GM18502 (cell line): ENCODE results near the gene SGCA.

Experiments
- ATAC-seq: cut with Tn5 transposase; IDR thresholded peaks from one replicate; pipeline ENCODE4 v1.9.1; 2021; ENCODE audit warnings: mild to moderate bottlenecking; ENCODE audit not compliant: unreplicated experiment, poor library complexity

Gene SGCA

GRCh38 chr17:50133769-50134099 is 32.1 kb upstream of the SGCA start:
- no peak for ATAC-seq

DNA sequence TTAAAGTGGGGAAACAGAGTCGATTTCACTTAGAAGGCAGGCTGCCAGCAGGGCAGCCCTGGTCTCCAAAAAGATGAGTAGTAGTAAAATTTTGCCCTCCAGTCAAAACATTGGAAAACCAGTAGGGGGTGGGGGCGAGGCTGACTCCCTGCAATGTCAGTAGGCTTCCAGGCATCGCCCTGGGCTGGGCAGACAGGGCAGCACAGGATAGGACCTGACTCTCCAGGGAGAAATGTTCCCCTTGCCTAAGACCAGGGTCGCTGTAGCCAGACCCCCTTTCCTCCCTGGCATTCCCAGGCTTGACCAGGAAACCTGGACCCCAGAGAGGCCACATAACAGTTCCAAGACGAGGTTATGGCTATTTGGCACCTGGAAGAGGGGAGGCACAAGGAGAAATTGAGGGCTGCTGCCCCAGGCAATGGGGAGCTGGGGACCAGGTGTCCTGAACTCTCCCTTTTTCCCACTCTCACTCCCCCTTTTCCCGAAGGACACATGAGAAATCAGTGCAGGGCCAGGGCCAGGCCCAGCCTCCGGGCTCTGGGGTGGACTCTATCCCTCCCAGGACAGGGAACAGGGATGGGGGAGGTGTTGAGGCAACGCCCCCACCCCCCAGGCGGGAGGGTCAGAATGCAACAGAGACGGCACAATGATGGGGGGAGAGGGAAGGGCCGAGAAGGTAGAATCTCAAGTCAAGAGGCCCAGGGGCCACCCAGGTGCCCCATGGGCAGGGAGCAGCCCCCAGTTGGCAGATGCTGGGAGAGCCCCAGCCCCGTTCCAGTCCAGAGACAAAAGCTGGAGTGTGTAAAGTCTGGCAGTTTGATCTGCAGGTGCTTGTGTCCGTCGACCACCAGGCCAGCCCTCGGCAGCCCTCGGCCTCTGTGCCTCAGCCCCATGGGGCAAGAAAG is 31.3 kb upstream of the SGCA start:
- no peak for ATAC-seq

DNA sequence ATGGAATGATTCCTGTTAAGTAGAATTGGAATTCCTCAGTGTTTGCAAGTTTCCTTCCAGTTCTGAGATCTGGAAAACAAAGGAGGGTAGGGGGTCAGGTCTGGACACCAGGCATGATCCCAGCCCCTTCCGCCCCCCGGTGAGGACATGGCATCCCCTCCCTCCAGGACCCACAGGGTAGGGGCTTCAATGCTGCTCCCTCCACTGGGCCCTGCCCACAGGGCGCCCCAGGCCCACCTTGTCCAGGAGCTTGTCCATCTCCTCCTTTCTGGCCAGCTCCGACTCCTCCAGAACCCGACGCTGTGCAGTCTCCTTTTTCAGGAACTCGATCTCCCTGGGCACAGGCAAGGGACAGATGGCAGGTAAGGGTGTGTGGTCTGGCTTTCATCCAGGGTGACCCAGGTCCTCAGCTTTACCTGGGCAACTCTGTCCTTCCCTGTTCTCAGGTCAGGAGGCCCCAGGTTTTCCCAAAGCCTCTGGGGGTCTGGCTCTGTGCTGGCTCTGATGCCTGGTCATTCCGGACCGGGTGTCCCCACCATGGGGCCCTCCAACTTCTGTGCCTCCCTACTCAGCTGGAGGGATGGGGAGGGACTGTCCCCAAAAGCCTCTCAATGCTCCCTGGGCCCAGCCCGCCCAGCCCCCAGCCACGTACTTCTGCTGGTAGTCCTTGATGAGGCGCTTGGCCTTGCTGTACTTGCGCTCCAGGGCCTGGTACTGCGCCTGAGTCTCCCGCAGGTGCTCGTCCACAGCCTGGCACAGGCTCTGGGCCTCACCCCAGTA is 30.3 kb upstream of the SGCA start:
- ATAC-seq: no peak

DNA sequence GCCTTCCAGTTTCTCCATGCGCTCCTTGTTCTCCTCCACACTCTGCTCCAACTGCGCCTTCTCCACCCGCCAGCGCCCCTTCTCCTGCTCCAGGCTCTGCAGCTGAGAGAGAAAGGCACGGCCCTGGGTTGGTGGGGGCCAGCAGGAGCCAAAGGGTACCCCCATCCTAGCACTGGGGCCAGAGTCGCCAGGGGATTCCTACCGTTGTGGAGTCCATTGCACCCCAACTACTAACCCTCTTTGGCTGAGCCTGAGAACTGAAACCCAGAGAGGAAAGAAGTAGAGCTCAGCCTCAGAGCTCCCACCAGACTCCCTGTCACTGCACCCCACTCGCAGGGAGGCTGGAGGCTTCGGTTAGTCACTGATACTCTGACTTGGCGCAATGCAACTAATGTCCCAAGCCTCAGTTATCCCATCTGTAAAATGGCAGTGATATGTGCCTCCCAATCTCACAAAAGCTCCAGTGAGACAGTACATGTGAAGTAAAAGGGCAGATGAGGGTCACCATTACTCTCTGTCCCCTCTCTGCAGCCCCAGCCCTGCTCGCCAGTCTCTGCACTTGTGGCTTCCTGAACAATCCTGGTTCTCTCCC is 29.6 kb upstream of the SGCA start:
- ATAC-seq: no peak

DNA sequence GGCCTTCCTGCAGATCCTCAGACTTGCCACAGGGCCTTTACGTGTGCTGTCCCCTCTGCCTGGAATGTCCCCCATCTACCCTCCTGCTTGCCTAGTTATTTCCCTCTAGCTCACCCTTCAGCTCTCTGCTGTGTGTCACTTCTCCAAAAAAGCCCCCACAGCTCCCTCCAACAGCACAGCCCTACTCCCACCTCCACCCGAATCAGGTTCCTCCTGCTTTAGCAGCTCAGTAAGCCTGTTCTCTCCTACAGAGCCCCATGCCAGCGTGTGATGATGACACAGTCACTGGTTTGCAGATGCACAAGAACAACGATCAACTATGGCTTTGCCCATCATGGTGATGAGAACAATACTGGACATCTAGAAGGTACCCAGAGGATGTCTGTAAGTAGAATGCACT is 28.8 kb upstream of the SGCA start:
- ATAC-seq: no peak

GRCh38 chr17:50139185-50139783 is 26.5 kb upstream of the SGCA start:
- no peak for ATAC-seq

DNA sequence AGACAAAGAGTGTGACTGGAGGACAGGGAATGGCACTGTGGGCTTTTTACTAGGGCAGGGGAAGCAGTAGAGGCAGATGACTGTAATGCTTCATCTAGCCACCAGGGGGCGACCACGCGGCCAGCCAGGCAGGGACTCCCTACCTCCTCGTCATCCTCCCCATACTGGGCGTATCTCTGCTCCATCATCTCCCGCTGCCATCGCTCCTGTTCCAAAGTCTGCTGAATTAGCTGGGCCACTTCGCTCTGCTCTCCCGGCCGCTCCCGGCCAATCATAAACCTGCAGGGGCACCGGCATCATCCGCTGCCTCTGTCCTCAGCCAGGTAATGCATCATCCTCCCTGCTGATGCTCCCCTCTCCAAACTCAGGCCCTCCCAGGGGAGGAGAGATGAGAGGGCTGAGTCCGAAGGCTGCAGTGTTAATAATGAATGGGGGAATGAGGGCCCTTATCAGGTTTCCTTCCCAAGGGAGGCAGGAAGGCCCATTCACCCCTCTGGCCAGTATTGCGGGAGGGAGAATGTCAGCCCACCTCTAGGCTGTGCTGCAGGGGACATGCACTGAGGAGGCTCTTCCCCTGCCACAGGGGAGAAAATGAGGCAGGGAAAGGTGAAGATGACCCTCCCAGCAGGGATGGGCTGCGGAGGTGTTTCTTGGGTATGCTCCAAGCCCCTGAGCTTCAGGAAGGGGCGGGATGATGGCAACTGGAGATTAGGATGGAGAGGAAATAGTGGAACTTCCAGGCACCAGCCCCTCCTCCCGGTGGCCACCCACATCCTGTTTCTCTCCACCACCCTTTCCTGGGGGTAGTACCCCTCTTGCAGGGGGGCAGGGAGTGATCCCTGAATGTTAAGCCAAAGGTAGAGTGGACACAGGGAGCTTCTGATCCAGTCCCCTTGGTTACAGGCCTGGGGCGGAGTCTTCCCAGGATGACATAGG is 25.6 kb upstream of the SGCA start:
- ATAC-seq: peak; percentile 57

DNA sequence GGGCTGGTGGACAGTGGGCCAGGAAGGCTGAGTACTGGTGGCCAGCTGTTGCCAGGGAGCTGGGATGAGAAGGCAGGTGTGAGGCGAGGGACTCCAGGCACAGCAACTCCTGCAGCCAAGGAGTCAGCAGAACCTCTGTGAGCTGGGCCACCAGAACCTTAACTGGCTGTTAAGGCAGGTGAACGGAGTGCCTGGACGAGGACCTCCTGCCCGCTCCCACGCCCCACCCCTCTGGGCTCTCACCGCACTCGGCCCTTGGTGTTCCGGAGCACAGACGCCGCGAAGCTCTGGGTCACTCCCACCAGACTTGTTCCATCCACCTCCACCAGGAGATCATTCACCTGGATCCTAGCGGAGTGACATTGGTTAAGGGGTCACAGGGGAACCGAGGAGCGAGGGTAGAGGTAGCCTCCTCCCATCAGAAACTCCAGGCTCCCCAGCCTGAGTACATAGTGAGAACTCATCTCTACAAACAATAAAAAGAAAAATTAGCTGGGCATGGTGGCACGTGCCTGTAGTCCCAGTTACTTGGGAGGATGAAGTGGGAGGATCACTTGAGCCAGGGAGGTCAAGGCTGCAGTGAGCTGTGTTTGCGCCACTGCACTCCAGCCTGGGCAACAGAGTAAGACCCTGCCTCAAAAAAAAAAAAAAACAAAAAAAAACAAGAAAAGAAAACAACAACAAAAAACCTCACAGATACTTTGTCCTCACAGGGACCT is 24.6 kb upstream of the SGCA start:
- ATAC-seq: no peak

- no peak for ATAC-seq
These were observed 24.1 kb upstream of the SGCA start for GRCh38 chr17:50141745-50142110.

- ATAC-seq: no peak
These were observed 22.2 kb upstream of the SGCA start for GRCh38 chr17:50143461-50144176.

GRCh38 chr17:50144355-50144754 is 21.4 kb upstream of the SGCA start:
- no peak for ATAC-seq

- no peak for ATAC-seq
These were observed 20.8 kb upstream of the SGCA start for GRCh38 chr17:50144845-50145531.

DNA sequence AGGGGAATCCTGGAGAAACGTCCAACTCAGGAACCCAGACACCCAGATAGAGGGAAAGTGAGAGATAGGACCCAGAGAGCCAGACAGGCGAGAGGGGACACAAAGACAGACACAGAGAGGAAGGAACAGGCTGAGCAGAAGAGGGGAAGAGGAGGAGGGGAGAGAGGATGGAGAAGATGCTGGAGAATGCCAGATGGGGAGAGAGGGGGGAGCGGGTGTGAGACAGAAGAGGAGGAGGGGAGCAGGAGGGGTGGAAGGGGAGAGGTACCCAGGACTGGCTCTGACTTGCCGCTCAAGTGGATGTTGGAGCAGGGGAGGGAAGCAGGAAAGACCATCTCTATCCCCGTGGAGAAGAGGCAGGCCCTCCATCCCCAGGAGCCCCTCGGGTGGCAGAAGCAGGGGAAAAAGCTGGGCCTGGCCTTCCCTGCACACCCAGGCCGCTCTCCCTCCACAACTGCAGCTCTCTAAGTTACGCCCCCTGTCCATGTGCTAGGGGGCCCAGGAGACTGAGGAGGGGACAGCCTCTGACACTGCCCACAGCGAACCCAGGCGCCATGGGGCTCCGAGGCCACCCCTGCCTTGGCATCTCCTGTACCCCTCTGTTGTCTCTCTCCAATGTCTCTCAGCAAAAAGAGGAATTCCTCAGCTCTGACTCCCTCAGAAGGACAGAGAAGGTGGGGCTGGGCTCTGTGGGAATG is 20.1 kb upstream of the SGCA start:
- no peak for ATAC-seq

- ATAC-seq: no peak
These were observed 19.4 kb upstream of the SGCA start for GRCh38 chr17:50146230-50146926.

DNA sequence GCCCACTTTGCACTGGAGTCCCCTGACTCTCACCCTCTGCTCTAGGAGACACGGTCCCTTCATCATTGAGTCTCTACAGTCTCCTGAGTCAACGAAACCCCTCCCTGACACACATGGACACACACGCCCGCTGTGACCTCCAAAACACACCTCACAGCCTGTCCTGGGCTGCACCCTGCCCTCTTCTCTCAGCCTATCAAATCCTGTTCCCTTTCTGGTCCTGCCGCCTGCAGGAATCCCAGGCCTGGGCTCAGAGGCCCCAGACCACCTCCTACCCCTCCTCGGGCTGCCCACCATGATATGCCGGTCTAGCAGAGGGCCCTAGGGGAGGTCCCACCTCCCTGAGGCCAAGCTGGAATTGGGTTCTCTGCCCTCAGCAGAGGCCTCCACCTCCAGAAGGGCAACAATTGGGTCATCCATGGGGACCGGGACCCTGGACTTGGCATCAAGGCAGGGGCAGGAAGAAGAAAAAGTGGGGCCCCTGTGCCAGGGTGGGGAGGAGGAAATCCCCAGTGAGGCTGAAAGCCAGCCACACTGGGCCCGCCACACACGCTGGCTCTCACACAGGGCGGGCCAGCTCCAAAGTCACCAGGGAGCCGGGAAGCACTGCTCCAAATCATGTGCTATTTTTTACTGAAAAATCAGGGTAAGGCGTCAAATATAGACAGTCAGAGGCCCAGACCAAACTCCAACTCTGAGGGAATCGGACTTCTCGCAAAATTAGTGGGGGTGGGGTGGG is 18.7 kb upstream of the SGCA start:
- ATAC-seq: no peak

- ATAC-seq: no peak
These were observed 18.0 kb upstream of the SGCA start for GRCh38 chr17:50147841-50148225.
